HG03565 (cell line): ENCODE results near the gene ARPIN.

Experiments used
- ATAC-seq: cut with Tn5 transposase; IDR thresholded peaks from one replicate; pipeline ENCODE4 v1.9.1; 2021; ENCODE audit warnings: mild to moderate bottlenecking, moderate library complexity; ENCODE audit not compliant: unreplicated experiment

Gene ARPIN

GRCh38 chr15:89845305-89845893 is 67.4 kb downstream of the ARPIN start:
- no peak for ATAC-seq
